GM21576 (cell line): ENCODE results near the gene TAS2R20.

ENCODE experiments used
- ATAC-seq: cut with Tn5 transposase; IDR thresholded peaks from one replicate; pipeline ENCODE4 v1.9.1; 2021; ENCODE audit warnings: mild to moderate bottlenecking, moderate library complexity; ENCODE audit not compliant: unreplicated experiment

The TAS2R20 gene

GRCh38 chr12:10960211-10960610 lies 37.9 kb downstream of the TAS2R20 start:
- ATAC-seq, result no peak

DNA sequence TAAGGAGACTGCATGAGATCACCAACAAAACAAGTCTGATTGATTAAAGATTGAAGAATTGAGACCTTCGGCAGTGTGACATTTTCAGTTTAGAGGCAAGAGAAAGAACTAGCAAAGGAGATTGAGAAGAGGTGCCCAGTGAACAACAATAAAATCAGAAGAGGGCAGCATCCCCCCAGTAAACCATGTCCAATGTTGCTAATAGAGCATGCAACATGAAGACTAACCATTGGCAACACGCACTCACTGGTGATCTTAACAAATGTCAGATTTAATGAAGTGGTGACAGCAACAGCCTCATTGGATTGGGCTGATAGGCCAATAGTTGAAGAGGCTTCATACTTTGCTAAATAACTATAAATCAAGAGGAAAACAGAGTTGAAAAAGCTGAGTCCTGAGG lies 38.3 kb downstream of the TAS2R20 start:
- no peak for ATAC-seq

DNA sequence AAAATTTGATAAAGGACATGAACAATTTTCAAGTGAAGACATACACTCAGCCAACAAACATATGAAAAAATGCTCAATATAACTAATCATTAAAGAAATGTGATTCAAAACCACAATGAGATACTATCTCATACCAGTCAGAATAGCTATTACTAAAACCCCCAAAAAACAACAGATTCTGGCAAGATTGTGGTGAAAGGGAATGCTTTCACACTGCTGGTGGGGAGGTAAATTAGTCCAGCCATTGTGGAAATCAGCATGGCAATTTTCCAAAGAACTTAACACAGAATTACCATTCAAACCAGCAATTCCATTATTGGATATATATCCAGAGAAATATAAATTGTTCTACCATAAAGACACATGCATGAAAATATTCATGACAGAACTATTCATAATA lies 40.4 kb downstream of the TAS2R20 start:
- no peak for ATAC-seq

- ATAC-seq, result no peak
Observed at GRCh38 chr12:10956085-10956484, 42.0 kb downstream of the TAS2R20 start.

DNA sequence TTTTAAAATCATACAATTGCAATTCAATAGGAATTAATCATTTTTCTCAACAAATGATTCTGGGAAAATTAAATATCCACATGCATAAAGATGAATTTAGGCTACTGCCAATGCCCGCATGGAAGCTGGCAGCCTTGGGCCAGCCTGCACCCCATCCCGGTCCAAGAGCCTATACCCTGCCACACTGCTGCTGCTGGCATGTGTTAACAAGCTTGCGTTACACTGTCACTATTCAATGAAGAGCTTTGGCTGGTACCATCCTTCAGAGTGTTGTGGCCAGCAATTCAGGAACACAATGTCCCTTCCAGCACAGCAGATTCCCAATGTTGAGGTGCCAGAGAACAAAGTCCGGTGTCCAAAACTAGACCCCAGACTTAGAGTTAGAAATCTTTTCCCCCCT lies 45.5 kb downstream of the TAS2R20 start:
- no peak for ATAC-seq
